HepG2 (cell line): ENCODE data around the gene YIPF3. TPM values are rescaled to one million over a fixed set of nuclear protein-coding genes. Genes with fewer than 3 reads are reported as not detected.

Source experiments
- AGO2 ChIP-seq: fragments of 200-400 bp; formaldehyde crosslinking; optimal IDR thresholded peaks from 2 replicates; pipeline ENCODE3; 2017; ENCODE audit warnings: mild to moderate bottlenecking, low read depth, low read length, moderate library complexity
- ATF7 ChIP-seq, 2 experiments: fragments of 450-650 bp in 1 of 2; sonication (generic) in 1 of 2; formaldehyde crosslinking in 1 of 2; IDR thresholded peaks; 2 replicates each; pipeline versions ENCODE4 v1.4.0 to v1.6.1; 2016 to 2020; ENCODE audit warnings: antibody characterized with exemption in 1 of 2, mild to moderate bottlenecking in 1 of 2, missing genetic modification reagents in 1 of 2
- FIP1L1 ChIP-seq: fragments of 200-400 bp; formaldehyde crosslinking; IDR thresholded peaks from 2 replicates; pipeline ENCODE4 v1.6.1; 2018; ENCODE audit warnings: low read depth, mild to moderate bottlenecking, low read length, moderate library complexity, borderline replicate concordance; ENCODE audit not compliant: insufficient read depth
- FOSL2 ChIP-seq: sonication (generic); formaldehyde crosslinking; IDR thresholded peaks from 2 replicates; pipeline ENCODE4 v1.4.0; 2020; ENCODE audit warnings: missing genetic modification reagents
- GMEB1 ChIP-seq: sonication (generic); formaldehyde crosslinking; IDR thresholded peaks from 2 replicates; pipeline ENCODE4 v1.5.1; 2020; ENCODE audit warnings: missing genetic modification reagents, mild to moderate bottlenecking, borderline replicate concordance
- KAT2B ChIP-seq: fragments of 150-350 bp; IDR thresholded peaks from 2 replicates; pipeline ENCODE4 v1.6.1; 2014; ENCODE audit warnings: low read depth, low read length, borderline replicate concordance
- NR2F1 ChIP-seq, 2 experiments: fragments of 450-650 bp in 1 of 2; formaldehyde crosslinking in 1 of 2; IDR thresholded peaks; 2 replicates each; pipeline versions ENCODE4 v1.5.0 to v1.6.1; 2016 to 2020; ENCODE audit warnings: mild to moderate bottlenecking in 1 of 2, missing compliant biosample characterization in 1 of 2, missing genetic modification reagents in 1 of 2, moderate library complexity in 1 of 2
- SAP130 ChIP-seq: IDR thresholded peaks from 2 replicates; pipeline ENCODE4 v1.6.1; 2016; ENCODE audit warnings: low read depth
- SKI ChIP-seq: fragments of 450-650 bp; IDR thresholded peaks from one replicate; pipeline ENCODE4 v1.6.1; 2018; ENCODE audit warnings: mild to moderate bottlenecking; ENCODE audit not compliant: partially characterized antibody
- SOX5 ChIP-seq: IDR thresholded peaks from 2 replicates; pipeline ENCODE4 v1.6.1; 2016; ENCODE audit warnings: borderline replicate concordance
- SUZ12 ChIP-seq: fragments of 150-350 bp; IDR thresholded peaks from 2 replicates; pipeline ENCODE4 v1.6.1; 2014; ENCODE audit warnings: low read depth, low read length
- YEATS4 ChIP-seq: sonication (generic); formaldehyde crosslinking; IDR thresholded peaks from 2 replicates; pipeline ENCODE4 v1.4.0; 2020; ENCODE audit warnings: missing genetic modification reagents, borderline replicate concordance
- ZBTB8A ChIP-seq: sonication (generic); formaldehyde crosslinking; IDR thresholded peaks from 2 replicates; pipeline ENCODE4 v1.4.0; 2020; ENCODE audit warnings: mild to moderate bottlenecking, low read depth, missing genetic modification reagents, borderline replicate concordance
- ZEB1 ChIP-seq: IDR thresholded peaks from 2 replicates; pipeline ENCODE4 v1.6.1; 2012; ENCODE audit warnings: mild to moderate bottlenecking, low read depth, inconsistent platforms; ENCODE audit not compliant: insufficient replicate concordance
- ZFP37 ChIP-seq: sonication (generic); formaldehyde crosslinking; IDR thresholded peaks from 2 replicates; pipeline ENCODE4 v1.4.0; 2020; ENCODE audit warnings: missing genetic modification reagents, borderline replicate concordance
- ZNF234 ChIP-seq: sonication (generic); formaldehyde crosslinking; conservative IDR thresholded peaks from 2 replicates; pipeline ENCODE4 v1.5.1; 2020; ENCODE audit warnings: mild to moderate bottlenecking, missing genetic modification reagents
- ZNF251 ChIP-seq: sonication (generic); formaldehyde crosslinking; IDR thresholded peaks from 2 replicates; pipeline ENCODE4 v1.9.0; 2021; ENCODE audit warnings: mild to moderate bottlenecking, missing genetic modification reagents
- ZNF296 ChIP-seq: sonication (generic); formaldehyde crosslinking; conservative IDR thresholded peaks from 2 replicates; pipeline ENCODE4 v1.5.0; 2020; ENCODE audit warnings: mild to moderate bottlenecking, missing genetic modification reagents
- ZNF333 ChIP-seq: sonication (generic); formaldehyde crosslinking; IDR thresholded peaks from 2 replicates; pipeline ENCODE4 v1.4.0; 2020; ENCODE audit warnings: mild to moderate bottlenecking, missing genetic modification reagents, borderline replicate concordance
- ZNF589 ChIP-seq: sonication (generic); formaldehyde crosslinking; conservative IDR thresholded peaks from 2 replicates; pipeline ENCODE4 v1.8.0; 2022; ENCODE audit warnings: mild to moderate bottlenecking, moderate library complexity, missing genetic modification reagents
- ZNF629 ChIP-seq: sonication (generic); formaldehyde crosslinking; conservative IDR thresholded peaks from 2 replicates; pipeline ENCODE4 v1.5.0; 2020; ENCODE audit warnings: missing genetic modification reagents
- ZNF678 ChIP-seq: sonication (generic); formaldehyde crosslinking; IDR thresholded peaks from 2 replicates; pipeline ENCODE4 v1.4.0; 2020; ENCODE audit warnings: mild to moderate bottlenecking, missing genetic modification reagents
- polyA plus RNA-seq, 8 experiments: library from polyadenylated mRNA; depleted of rRNA in 3 of 8; stranded (reverse) in 7 of 8; unstranded in 1 of 8; fragments of >200 nt; fragmentation: Illumina TruSeq in 4 of 8; extraction: Trizol in 4 of 8; gene quantifications; 2 replicates each; pipeline versions ENCODE4 v1.2.1 to v1.2.3, GENCODE V29; 2011 to 2016; ENCODE audit warnings: low read depth in 4 of 8, missing spikeins in 1 of 8, mixed read lengths in 1 of 8; ENCODE audit not compliant: insufficient read depth in 1 of 8
- total RNA-seq, 5 experiments: library from RNA; depleted of rRNA; stranded (reverse); fragments of >200 nt; fragmentation: Illumina TruSeq; extraction: Trizol; gene quantifications; 2 replicates each; pipeline ENCODE4 v1.2.3, GENCODE V29; 2016; ENCODE audit warnings: low read depth in 1 of 5
- TF ChIP-seq, protein P1 (sequence below): sonication (generic); formaldehyde crosslinking; IDR thresholded peaks from 2 replicates; pipeline ENCODE4 v1.5.0; 2020; ENCODE audit warnings: missing genetic modification reagents
- TF ChIP-seq, protein P2 (sequence below): sonication (generic); formaldehyde crosslinking; IDR thresholded peaks from 2 replicates; pipeline ENCODE4 v1.5.1; 2020; ENCODE audit warnings: missing genetic modification reagents, mild to moderate bottlenecking, borderline replicate concordance

YIPF3 gene
- total and polyA plus RNA-seq, 2 of the 13 experiments (the other 11 are each of a cell fraction or from before 2014, with no cell fraction given), result 107 to 206 TPM

- peak; percentile 97 for TF ChIP-seq GMEB1 (CRISPR knock-in tag)
- TF ChIP-seq ZNF589, result peak; percentile 71; the same call in 1 of the 2 replicates
- TF ChIP-seq, protein P1, sequence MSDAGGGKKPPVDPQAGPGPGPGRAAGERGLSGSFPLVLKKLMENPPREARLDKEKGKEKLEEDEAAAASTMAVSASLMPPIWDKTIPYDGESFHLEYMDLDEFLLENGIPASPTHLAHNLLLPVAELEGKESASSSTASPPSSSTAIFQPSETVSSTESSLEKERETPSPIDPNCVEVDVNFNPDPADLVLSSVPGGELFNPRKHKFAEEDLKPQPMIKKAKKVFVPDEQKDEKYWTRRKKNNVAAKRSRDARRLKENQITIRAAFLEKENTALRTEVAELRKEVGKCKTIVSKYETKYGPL (CRISPR knock-in tag), result no peak
- no peak for TF ChIP-seq ZNF333
- 0 out of 2 replicates have a peak, but pooled peaks have one; percentile 45 for TF ChIP-seq ZNF678 (CRISPR knock-in tag)
- TF ChIP-seq ATF7 (IDR thresholded peaks at IDR 0.05), result no peak
- TF ChIP-seq ATF7 (CRISPR knock-in tag; IDR thresholded peaks at IDR 0.05), result peak; percentile 73
- TF ChIP-seq AGO2, result no peak
- TF ChIP-seq ZEB1, result no peak
- no peak; the same call in 1 of the 2 replicates for TF ChIP-seq SOX5 (CRISPR knock-in tag)
- TF ChIP-seq, protein P2, sequence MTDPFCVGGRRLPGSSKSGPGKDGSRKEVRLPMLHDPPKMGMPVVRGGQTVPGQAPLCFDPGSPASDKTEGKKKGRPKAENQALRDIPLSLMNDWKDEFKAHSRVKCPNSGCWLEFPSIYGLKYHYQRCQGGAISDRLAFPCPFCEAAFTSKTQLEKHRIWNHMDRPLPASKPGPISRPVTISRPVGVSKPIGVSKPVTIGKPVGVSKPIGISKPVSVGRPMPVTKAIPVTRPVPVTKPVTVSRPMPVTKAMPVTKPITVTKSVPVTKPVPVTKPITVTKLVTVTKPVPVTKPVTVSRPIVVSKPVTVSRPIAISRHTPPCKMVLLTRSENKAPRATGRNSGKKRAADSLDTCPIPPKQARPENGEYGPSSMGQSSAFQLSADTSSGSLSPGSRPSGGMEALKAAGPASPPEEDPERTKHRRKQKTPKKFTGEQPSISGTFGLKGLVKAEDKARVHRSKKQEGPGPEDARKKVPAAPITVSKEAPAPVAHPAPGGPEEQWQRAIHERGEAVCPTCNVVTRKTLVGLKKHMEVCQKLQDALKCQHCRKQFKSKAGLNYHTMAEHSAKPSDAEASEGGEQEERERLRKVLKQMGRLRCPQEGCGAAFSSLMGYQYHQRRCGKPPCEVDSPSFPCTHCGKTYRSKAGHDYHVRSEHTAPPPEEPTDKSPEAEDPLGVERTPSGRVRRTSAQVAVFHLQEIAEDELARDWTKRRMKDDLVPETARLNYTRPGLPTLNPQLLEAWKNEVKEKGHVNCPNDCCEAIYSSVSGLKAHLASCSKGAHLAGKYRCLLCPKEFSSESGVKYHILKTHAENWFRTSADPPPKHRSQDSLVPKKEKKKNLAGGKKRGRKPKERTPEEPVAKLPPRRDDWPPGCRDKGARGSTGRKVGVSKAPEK (CRISPR knock-in tag), result no peak
- TF ChIP-seq SAP130 (CRISPR knock-in tag), result peak; percentile 92
- no peak for TF ChIP-seq ZNF234 (CRISPR knock-in tag)
- TF ChIP-seq ZBTB8A (CRISPR knock-in tag), result no peak
- TF ChIP-seq FIP1L1, result no peak
- no peak for TF ChIP-seq SKI
- TF ChIP-seq YEATS4 (CRISPR knock-in tag), result no peak
- 0 out of 2 replicates have a peak, but pooled peaks have one; percentile 53 for TF ChIP-seq ZNF251 (CRISPR knock-in tag)
- TF ChIP-seq ZNF296, result no peak
- no peak for TF ChIP-seq ZFP37 (CRISPR knock-in tag)
- peak; percentile 37; the same call in 1 of the 2 replicates for TF ChIP-seq SUZ12
- TF ChIP-seq KAT2B, result no peak
- peak; percentile 58 for TF ChIP-seq FOSL2
- no peak for TF ChIP-seq NR2F1 (CRISPR knock-in tag; IDR thresholded peaks at IDR 0.05)
- 0 out of 2 replicates have a peak, but pooled peaks have one; percentile 11 for TF ChIP-seq ZNF629 (CRISPR knock-in tag)
Measured at GRCh38 chr6:43477235-43478007, 39.3 kb downstream of the YIPF3 start, which contains the start of gene TJAP1 (continued).
